Skin of body (tissue), 2 donors: ENCODE results near the gene VPS8. TPM values are rescaled to one million over a fixed set of nuclear protein-coding genes. Genes with fewer than 3 reads are reported as not detected.

Experiments used
- DNase-seq: peaks from one replicate; lab custom pipeline; 2025; lab: John Stamatoyannopoulos, UW
- total RNA-seq: library from RNA; depleted of rRNA; stranded (reverse); fragments of >200 nt; gene quantifications from one replicate; pipeline ENCODE4 v1.2.3, GENCODE V29; 2014

The VPS8 gene
- total RNA-seq, 1 donor from 2014 or later, result 116 TPM

DNA sequence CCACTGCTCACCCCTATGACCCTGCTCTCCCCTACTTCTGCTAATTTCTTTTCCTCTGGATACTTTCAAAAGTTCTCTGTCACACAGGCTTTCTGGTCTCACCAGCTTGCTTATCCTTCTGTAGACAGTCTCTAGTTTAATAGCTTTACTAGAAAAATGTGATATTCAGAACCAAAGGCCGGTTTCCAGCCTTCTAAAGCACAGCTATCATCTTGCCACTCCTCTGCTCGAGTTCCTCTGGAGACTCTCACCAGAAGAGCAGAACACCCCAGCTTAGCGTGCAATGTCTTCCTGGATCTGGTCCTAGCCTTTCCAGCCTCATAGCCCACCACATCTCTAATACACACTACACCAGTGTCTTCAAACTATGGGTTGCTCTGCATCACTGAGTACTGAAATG lies 1.8 kb upstream of the VPS8 start:
- no peak for DNase-seq

DNA sequence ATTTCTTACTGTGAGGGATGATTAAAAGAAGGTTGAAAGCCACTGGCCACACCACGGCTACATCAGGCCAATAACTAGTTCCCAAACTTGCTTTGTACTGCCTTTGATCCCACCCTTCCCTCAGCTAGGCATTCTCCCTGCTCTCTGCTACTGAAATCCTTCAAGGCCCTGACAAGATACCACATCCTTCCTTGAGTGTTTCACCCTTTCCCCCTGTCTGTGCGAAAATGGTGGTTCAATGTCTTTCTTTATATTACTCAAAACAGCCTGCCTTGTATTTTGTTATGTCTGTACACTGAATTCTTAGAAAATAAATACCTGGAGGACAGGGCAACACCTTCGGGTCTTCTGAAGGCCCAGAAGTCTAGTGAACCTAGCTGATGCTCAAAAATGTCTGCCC lies 932 bp upstream of the VPS8 start:
- DNase-seq, result no peak

- DNase-seq, result no peak
Measured at GRCh38 chr3:184811663-184811998, 335 bp upstream of the VPS8 start.

DNA sequence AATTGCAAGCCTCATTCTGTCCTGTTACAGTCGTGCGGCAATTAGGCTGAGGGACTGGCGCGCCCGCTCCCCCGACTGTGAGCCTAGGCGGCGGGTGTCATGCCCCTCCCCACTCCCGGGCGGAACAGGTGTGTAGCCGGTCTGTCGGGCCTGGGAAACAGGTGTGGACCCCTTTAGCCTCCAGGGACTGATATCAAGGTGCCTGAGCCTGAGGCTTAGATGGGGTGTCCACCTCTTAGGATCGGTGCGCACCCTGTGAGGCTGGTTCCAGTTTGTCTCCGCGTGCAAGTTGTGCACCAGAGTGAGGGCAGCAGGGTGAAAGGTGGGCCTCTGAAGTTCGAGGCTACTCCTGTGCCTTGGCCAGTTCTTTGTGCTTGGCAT lies 686 bp downstream of the VPS8 start:
- DNase-seq, result no peak

GRCh38 chr3:184813357-184813756 lies 1.4 kb downstream of the VPS8 start:
- DNase-seq, result no peak

DNA sequence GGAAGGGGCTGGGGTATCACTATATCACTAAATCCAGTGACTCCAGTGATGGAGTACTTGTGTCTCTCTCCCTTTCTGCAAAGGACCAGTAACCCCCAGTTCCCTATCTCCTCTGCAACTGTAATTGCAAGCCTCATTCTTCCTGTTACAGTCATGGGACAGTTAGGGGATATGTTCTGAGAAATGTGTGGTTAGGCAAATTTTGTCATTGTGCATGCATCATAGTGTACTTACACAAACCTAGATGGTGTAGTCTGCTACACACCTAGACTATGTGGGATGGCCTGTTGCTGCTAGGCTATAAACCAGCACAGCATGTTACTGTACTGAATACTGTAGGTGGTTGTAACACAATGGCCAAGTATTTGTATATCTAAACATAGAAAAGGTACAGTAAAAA lies 2.2 kb downstream of the VPS8 start:
- no peak for DNase-seq

- no peak for DNase-seq
Measured at GRCh38 chr3:184815046-184815930, 3.3 kb downstream of the VPS8 start.

- DNase-seq, result no peak
Measured at GRCh38 chr3:184816614-184817013, 4.6 kb downstream of the VPS8 start.

GRCh38 chr3:184820525-184820924 lies 8.6 kb downstream of the VPS8 start:
- DNase-seq, result no peak

DNA sequence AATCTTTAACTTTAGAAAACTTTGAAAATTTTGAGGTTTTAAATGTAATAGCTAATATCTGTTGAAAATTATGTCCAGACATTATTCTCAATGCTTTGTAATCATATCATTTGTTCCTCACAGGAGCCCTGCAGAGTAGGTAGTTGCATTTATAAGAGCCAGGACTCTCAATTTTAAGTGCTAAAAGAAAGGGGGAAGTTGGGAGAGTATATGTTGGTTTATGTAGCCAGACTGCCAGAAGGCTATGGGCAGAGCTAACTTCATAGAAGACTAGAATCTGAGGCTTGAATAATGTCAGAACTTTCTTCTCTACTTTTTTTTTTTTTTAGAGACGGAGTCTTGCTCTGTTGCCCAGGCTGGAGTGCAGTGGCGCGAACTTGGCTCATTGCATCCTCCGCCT lies 9.1 kb downstream of the VPS8 start:
- DNase-seq, result no peak

DNA sequence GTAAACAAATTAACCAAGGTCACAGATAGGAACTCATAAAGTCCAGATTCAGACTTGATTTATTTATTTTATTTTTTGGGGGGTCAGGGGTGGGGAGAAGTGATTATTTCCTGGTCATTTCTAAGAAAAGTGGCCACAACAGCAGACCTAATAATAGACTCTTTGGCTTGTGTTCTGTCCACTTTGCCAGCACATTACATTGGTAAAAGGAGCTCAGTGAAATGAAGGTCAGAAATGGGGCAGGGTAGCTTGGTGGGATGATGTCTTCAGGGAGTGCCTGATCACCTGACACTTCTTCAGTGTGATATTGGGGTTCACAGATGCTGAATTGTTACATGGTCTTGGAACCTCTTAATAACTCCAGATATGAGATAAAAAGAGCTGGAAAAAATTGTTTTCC lies 10.1 kb downstream of the VPS8 start:
- DNase-seq, result no peak

GRCh38 chr3:184822654-184823053 lies 10.7 kb downstream of the VPS8 start:
- no peak for DNase-seq

- DNase-seq, result no peak
Measured at GRCh38 chr3:184823990-184824389, 12.0 kb downstream of the VPS8 start.

DNA sequence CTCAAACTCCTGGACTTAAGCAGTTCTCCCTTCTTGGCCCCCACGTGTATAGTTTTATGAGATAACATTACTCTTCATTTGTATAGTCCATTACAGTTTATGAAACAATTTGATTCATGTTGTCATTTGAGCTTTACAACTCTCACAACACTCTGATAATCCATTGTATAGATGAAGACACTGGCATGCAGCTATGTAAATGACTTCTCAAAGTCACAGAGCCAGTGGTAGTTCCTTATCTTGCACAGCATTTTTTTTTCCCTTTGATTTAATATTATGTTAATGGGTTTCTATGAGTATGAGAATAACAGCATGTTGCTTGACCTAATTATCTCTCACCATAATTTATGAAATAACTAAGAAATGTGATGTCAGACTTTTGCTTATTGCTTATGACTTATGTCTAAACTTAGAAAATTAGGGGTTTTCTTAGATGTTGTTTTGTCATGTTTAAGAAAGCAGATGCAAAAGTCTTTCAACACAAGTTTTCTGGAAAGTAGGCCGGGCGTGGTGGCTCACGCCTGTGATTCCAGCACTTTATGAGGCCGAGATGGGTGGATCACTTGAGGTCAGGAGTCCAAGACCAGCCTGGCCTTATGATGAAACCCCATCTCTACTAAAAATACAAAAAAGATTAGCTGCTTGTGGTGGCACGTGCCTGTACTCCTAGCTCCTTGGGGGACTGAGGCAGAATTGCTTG lies 13.3 kb downstream of the VPS8 start:
- no peak for DNase-seq

- DNase-seq, result no peak
Measured at GRCh38 chr3:184827572-184827971, 15.6 kb downstream of the VPS8 start.

DNA sequence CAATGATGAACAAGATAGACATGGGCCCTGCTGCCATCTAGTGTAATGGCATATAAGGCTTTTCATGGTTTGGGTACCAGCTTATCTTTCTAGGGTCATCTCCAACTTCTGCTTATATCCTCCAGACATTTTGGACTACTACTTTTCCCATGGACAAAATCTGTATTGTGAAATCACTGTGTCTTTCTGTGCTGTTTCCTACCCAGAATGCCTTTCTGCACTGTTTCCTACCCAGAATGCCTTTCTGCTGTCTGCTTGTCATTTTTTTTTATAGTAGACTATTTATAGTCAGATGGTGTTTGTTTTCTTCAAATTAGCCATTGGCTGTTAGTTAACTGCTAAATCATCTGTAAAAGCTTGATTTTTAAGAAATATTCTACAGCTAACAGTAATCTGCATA lies 20.1 kb downstream of the VPS8 start:
- no peak for DNase-seq

DNA sequence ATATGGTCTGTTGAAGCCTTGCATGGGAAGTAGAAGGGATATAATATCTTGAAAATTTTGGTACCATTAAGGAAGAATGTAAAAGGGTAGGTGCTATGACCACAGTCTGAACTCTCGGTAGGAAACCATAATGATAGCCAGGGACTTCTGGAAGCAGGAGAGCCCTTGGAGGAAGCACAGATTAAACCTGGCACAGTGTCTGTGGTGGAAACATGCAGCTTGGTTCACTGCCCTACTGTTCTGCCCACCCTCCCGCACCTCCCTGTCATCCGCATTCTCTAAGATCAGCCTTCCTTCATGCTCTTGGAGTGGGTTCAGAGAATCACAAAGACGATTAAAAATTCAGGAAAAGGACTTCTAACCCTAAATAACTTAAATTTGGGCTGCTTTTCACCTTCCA lies 20.9 kb downstream of the VPS8 start:
- DNase-seq, result no peak

DNA sequence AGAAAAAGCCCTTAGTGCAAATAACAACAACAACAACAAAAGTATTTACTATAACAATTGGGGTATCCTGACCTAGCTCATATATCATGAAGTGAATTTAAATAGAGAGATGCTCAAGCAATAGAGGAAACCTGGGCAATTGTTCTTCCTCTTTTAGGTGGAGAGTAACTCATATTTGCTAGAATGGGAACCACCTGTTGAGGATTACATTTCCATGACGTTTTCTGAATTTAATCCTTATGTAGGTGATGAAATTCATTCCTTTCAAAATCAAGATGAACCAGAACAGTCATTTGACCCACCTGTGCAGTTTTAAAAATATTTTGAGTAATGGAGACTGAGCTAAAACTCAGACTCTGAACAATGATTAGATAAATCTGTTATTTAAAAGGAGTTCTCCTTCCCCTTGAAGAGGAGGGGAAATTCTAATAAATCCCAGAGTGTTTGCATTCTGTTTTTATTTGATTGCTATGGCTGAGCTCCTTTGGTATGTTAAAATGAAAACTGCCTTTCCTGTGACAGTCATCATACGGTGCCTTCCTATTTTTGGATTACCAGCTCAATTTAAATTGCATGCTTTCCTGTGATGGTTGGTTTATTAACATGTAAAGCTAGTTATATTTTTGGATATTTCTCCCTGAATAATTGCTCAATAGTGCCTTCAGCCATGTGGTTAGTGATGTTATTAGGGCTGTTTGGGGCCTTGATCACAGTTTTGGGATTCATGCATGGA lies 24.3 kb downstream of the VPS8 start:
- peak; percentile 7 for DNase-seq

GRCh38 chr3:184842433-184842832 lies 30.5 kb downstream of the VPS8 start:
- peak; percentile 46 for DNase-seq

DNA sequence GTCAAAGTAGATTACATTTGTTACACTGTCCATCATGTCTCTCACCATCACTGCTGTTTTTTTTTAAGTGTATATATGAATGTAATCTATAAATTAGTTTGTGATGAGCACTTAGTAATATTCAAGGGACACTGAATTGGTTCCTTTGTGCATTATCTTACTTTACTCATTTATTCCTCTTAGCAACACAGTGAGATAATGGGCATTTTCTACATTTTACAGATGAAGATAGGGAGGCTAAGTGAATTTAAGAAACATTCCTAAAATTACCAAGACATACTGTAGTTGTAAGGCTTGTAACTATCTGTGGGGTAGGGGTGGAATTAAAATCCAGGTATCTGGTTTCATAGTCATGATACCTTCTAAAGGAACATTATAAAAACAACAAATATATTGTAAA lies 33.9 kb downstream of the VPS8 start:
- no peak for DNase-seq

- DNase-seq, result no peak
Measured at GRCh38 chr3:184846496-184846895, 34.5 kb downstream of the VPS8 start.

GRCh38 chr3:184848934-184849333 lies 37.0 kb downstream of the VPS8 start:
- DNase-seq, result no peak
